ENCODE results near the gene PEX7. TPM values are rescaled to one million over a fixed set of nuclear protein-coding genes. Genes with fewer than 3 reads are reported as not detected.
"Not testable (repeated sequence)": the region's sequence is repeated elsewhere in the genome, so short reads cannot be mapped to it uniquely, and the experiment has no call there.

Gene PEX7
- total and polyA plus RNA-seq, 2 donors from 2014 or later: 10.6 to 21.3 TPM

- TF ChIP-seq CTCF (IDR thresholded peaks at IDR 0.05; ENCODE audit: borderline replicate concordance, extremely low read depth, insufficient read depth): no peak
- intact Hi-C loops (cut with DNase I): no loop called here
- DNase-seq (no peak), FAIRE-seq (no peak)
- Histone ChIP-seq H3K4me3 (ENCODE audit: low read length in 3 of 3) (no peak overlapping the region), H3K27me3 (ENCODE audit: control insufficient read depth, insufficient read depth, low read length) (no peaks in the 10 kb centered on the region), H3K9ac (ENCODE audit: low read length in 3 of 3) (no peak overlapping the region), H3K27ac (ENCODE audit: low read depth in 2 of 2, low read length in 2 of 2) (peak overlapping the region in 1 of 2 donors; percentile 49), H3K36me3 (ENCODE audit: control insufficient read depth in 2 of 3, insufficient read depth in 3 of 3, low read length in 3 of 3) (no peaks in the 10 kb centered on the region), H3K4me1 (ENCODE audit: control insufficient read depth in 2 of 3, insufficient read depth in 2 of 3, low read depth in 1 of 3, low read length in 3 of 3) (peaks cover 0 to 18% (median 9%) of the 10 kb centered on the region in 3 donors), H3K9me3 (ENCODE audit: control insufficient read depth in 2 of 3, insufficient read depth in 1 of 3, low read length in 3 of 3) (no peaks in the 10 kb centered on the region)
Measured at GRCh38 chr6:136787726-136788068, 34.7 kb upstream of the PEX7 start.

- FAIRE-seq: no peak
- intact Hi-C loops (cut with DNase I): no loop called here
- no peak for TF ChIP-seq CTCF (IDR thresholded peaks at IDR 0.05; ENCODE audit: borderline replicate concordance, extremely low read depth, insufficient read depth)
- H3K9ac ChIP-seq (ENCODE audit: low read length in 3 of 3): no peak overlapping the region
- no peaks in the 10 kb centered on the region for H3K27me3 ChIP-seq (ENCODE audit: control insufficient read depth, insufficient read depth, low read length)
- H3K4me1 ChIP-seq (ENCODE audit: control insufficient read depth in 2 of 3, insufficient read depth in 2 of 3, low read depth in 1 of 3, low read length in 3 of 3): peaks cover 0 to 18% (median 9%) of the 10 kb centered on the region in 3 donors
- H3K4me3 ChIP-seq (ENCODE audit: low read length in 3 of 3): no peak overlapping the region
- H3K36me3 ChIP-seq (ENCODE audit: control insufficient read depth in 2 of 3, insufficient read depth in 3 of 3, low read length in 3 of 3): no peaks in the 10 kb centered on the region
- no peaks in the 10 kb centered on the region for H3K9me3 ChIP-seq (ENCODE audit: control insufficient read depth in 2 of 3, insufficient read depth in 1 of 3, low read length in 3 of 3)
- peak overlapping the region in 1 of 2 donors; percentile 49 for H3K27ac ChIP-seq (ENCODE audit: low read depth in 2 of 2, low read length in 2 of 2)
- DNase-seq: no peak
Measured at GRCh38 chr6:136788069-136788902, 34.1 kb upstream of the PEX7 start.

- Histone ChIP-seq H3K27ac (ENCODE audit: low read depth in 2 of 2, low read length in 2 of 2) (peak overlapping the region in 1 of 2 donors; percentile 16), H3K4me3 (ENCODE audit: low read length in 3 of 3) (peak overlapping the region in 2 of 3 donors; percentile 47 to 89), H3K4me1 (ENCODE audit: control insufficient read depth in 2 of 3, insufficient read depth in 2 of 3, low read depth in 1 of 3, low read length in 3 of 3) (peaks cover 0 to 11% (median 9%) of the 10 kb centered on the region in 3 donors)
- intact Hi-C loops (cut with DNase I); H3K9me3 ChIP-seq (ENCODE audit: control insufficient read depth in 2 of 3, insufficient read depth in 1 of 3, low read length in 3 of 3); H3K27me3 ChIP-seq (ENCODE audit: control insufficient read depth, insufficient read depth, low read length); H3K36me3 ChIP-seq (ENCODE audit: control insufficient read depth in 2 of 3, insufficient read depth in 3 of 3, low read length in 3 of 3); FAIRE-seq; H3K9ac ChIP-seq (ENCODE audit: low read length in 3 of 3); DNase-seq: not testable (repeated sequence)
Measured at GRCh38 chr6:136789440-136789839, 33.0 kb upstream of the PEX7 start.

- intact Hi-C loops (cut with DNase I): loop anchor here (10.0 kb wide), 2 partner anchors 146 to 206 kb away; no protein-coding TSS in a partner anchor
- Histone ChIP-seq H3K9ac (ENCODE audit: low read length in 3 of 3) (peak overlapping the region; percentile 19 to 76 (median 48)), H3K9me3 (ENCODE audit: control insufficient read depth in 2 of 3, insufficient read depth in 1 of 3, low read length in 3 of 3) (no peaks in the 10 kb centered on the region), H3K4me1 (ENCODE audit: control insufficient read depth in 2 of 3, insufficient read depth in 2 of 3, low read depth in 1 of 3, low read length in 3 of 3) (peaks cover 0 to 9% (median 7%) of the 10 kb centered on the region in 3 donors), H3K4me3 (ENCODE audit: low read length in 3 of 3) (peak overlapping the region; percentile 63 to 96 (median 89)), H3K36me3 (ENCODE audit: control insufficient read depth in 2 of 3, insufficient read depth in 3 of 3, low read length in 3 of 3) (no peaks in the 10 kb centered on the region), H3K27ac (ENCODE audit: low read depth in 2 of 2, low read length in 2 of 2) (peak overlapping the region; percentile 77 to 99), H3K27me3 (ENCODE audit: control insufficient read depth, insufficient read depth, low read length) (no peaks in the 10 kb centered on the region)
- TF ChIP-seq CTCF (IDR thresholded peaks at IDR 0.05; ENCODE audit: borderline replicate concordance, extremely low read depth, insufficient read depth): no peak
- DNase-seq: no peak
- FAIRE-seq: no peak
Measured at GRCh38 chr6:136790411-136791295, 31.7 kb upstream of the PEX7 start.

Data from kidney (tissue), 14 donors.